Endothelial cell of umbilical vein (primary cell): ENCODE measurements around the gene REL. TPM values are rescaled to one million over a fixed set of nuclear protein-coding genes. Genes with fewer than 3 reads are reported as not detected.
A peak's percentile ranks its signal among the peaks of the same experiment; 100 is the strongest.

Experiments
- BruUV-seq: library from RNA; stranded (reverse); fragments of 400-500 nt; replicated peaks from 2 replicates; lab custom pipeline; 2021; lab: Mats Ljungman, UMichigan
- CTCF ChIA-PET: fragments of 300-600, 350-600 bp; sonication (Branson Sonifier 250); formaldehyde crosslinking; loops from one replicate; lab custom pipeline; 2021; ENCODE audit warnings: antibody characterized with exemption, inconsistent platforms; lab: Charles Lee
- POLR2A ChIA-PET: fragments of 300-600, 350-600 bp; sonication (Branson Sonifier 250); formaldehyde crosslinking; loops from one replicate; lab custom pipeline; 2021; ENCODE audit warnings: antibody characterized with exemption, inconsistent platforms; lab: Charles Lee
- DNase-seq: peaks from one replicate; pipeline ENCODE4 v3.0.0-alpha.2; 2011; ENCODE audit warnings: low read depth, low spot score
- FAIRE-seq: peaks from 2 replicates; lab custom pipeline; 2011; peaks lifted over from hg19 to GRCh38; lab: Jason Lieb, UNC
- H2AFZ ChIP-seq: 2 replicates; pipeline ENCODE4 v1.6.0; 2012; ENCODE audit warnings: low read depth, low read length, control low read depth, inconsistent platforms
- H3K27ac ChIP-seq: 2 replicates; pipeline ENCODE4 v1.5.1; 2011; ENCODE audit warnings: low read depth, mild to moderate bottlenecking, control low read depth, low read length, moderate library complexity; ENCODE audit not compliant: insufficient read depth
- H3K27me3 ChIP-seq, 2 experiments: 2 replicates each; pipeline versions ENCODE4 v1.6.0 to v1.6.1; 2011; ENCODE audit warnings: low read length in 2 of 2, mixed read lengths in 1 of 2; ENCODE audit not compliant: control insufficient read depth in 2 of 2, insufficient read depth in 2 of 2
- H3K36me3 ChIP-seq, 2 experiments: 2 replicates in 1 of 2; 3 replicates in 1 of 2; pipeline ENCODE4 v1.5.1; 2011; ENCODE audit warnings: low read length in 2 of 2, mild to moderate bottlenecking in 1 of 2, moderate library complexity in 1 of 2; ENCODE audit not compliant: control insufficient read depth in 2 of 2, insufficient read depth in 2 of 2; ENCODE audit errors: extremely low read depth in 1 of 2
- H3K4me1 ChIP-seq: 3 replicates; pipeline ENCODE4 v1.5.1; 2011; ENCODE audit warnings: mild to moderate bottlenecking, low read length; ENCODE audit not compliant: control insufficient read depth, insufficient read depth; ENCODE audit errors: extremely low read depth
- H3K4me2 ChIP-seq: 2 replicates; pipeline ENCODE4 v1.6.1; 2011; ENCODE audit warnings: low read length, control low read depth, mixed read lengths; ENCODE audit not compliant: insufficient read depth
- H3K4me3 ChIP-seq, 3 experiments: fragments of 200-600 bp in 1 of 3; sonication (generic), shearing (Covaris generic) in 1 of 3; replicated peaks in 1 of 3; 2 replicates each; pipeline ENCODE4 v1.5.1; 2011 to 2016; ENCODE audit warnings: control low read depth in 3 of 3, low read length in 3 of 3, mild to moderate bottlenecking in 2 of 3, inconsistent platforms in 1 of 3, low read depth in 1 of 3, moderate library complexity in 1 of 3; ENCODE audit not compliant: insufficient read depth in 1 of 3
- H3K79me2 ChIP-seq: 2 replicates; pipeline ENCODE4 v1.6.0; 2012; ENCODE audit warnings: low read length, inconsistent platforms; ENCODE audit not compliant: control insufficient read depth, insufficient read depth
- H3K9ac ChIP-seq: replicated peaks from 2 replicates; pipeline ENCODE3; 2011; ENCODE audit warnings: low read length, control low read depth; ENCODE audit not compliant: insufficient read depth; ENCODE audit errors: extremely low read depth
- H3K9me1 ChIP-seq: replicated peaks from 3 replicates; pipeline ENCODE4 v1.6.0; 2011; ENCODE audit warnings: mild to moderate bottlenecking, low read length; ENCODE audit not compliant: control insufficient read depth, insufficient read depth; ENCODE audit errors: extremely low read depth
- H3K9me3 ChIP-seq: replicated peaks from 2 replicates; pipeline ENCODE4 v1.5.1; 2012; ENCODE audit warnings: low read length, inconsistent platforms; ENCODE audit not compliant: control insufficient read depth, insufficient read depth
- H4K20me1 ChIP-seq: replicated peaks from 2 replicates; pipeline ENCODE3; 2011; ENCODE audit warnings: mild to moderate bottlenecking, low read length; ENCODE audit not compliant: control insufficient read depth, insufficient read depth; ENCODE audit errors: extremely low read depth
- CTCF ChIP-seq, 2 donors: IDR thresholded peaks; 1 replicate in 1 of 2; 2 replicates in 1 of 2; pipeline ENCODE4 v1.5.1; 2011; ENCODE audit warnings: low read length in 2 of 2, mild to moderate bottlenecking in 2 of 2, moderate library complexity in 2 of 2, control low read depth in 1 of 2, inconsistent platforms in 1 of 2, low read depth in 1 of 2; ENCODE audit not compliant: insufficient read depth in 1 of 2; ENCODE audit errors: extremely low read depth in 1 of 2
- EZH2 ChIP-seq: IDR thresholded peaks from 2 replicates; pipeline ENCODE4 v1.6.1; 2012; ENCODE audit warnings: borderline replicate concordance, low read depth, mild to moderate bottlenecking, moderate library complexity, low read length, inconsistent platforms; ENCODE audit not compliant: severe bottlenecking
- FOS ChIP-seq: IDR thresholded peaks from 2 replicates; pipeline ENCODE4 v1.6.1; 2011; ENCODE audit warnings: mild to moderate bottlenecking, low read length, moderate library complexity, borderline replicate concordance; ENCODE audit not compliant: insufficient read depth
- JUN ChIP-seq: IDR thresholded peaks from 2 replicates; pipeline ENCODE4 v1.6.1; 2011; ENCODE audit warnings: borderline replicate concordance, low read depth; ENCODE audit not compliant: insufficient read length, insufficient read depth
- MAX ChIP-seq: IDR thresholded peaks from 2 replicates; pipeline ENCODE4 v1.6.1; 2011; ENCODE audit not compliant: insufficient read depth, insufficient read length
- MYC ChIP-seq: IDR thresholded peaks from one replicate; pipeline ENCODE4 v1.6.1; 2011; ENCODE audit warnings: mild to moderate bottlenecking, low read depth, low read length
- POLR2A ChIP-seq: IDR thresholded peaks from 2 replicates; pipeline ENCODE4 v1.6.1; 2012; ENCODE audit warnings: low read depth, mild to moderate bottlenecking, control low read depth, low read length
- POLR2AphosphoS5 ChIP-seq: IDR thresholded peaks from 2 replicates; pipeline ENCODE4 v1.6.1; 2012; ENCODE audit warnings: low read depth, mild to moderate bottlenecking, control low read depth, low read length, moderate library complexity; ENCODE audit not compliant: insufficient read depth
- dilution Hi-C: fragments of 300-500 bp; cut with MboI; formaldehyde crosslinking; loops from one replicate; pipeline ENCODE4 v1.15.0; 2019; ENCODE audit warnings: low sequenced_read_pairs; ENCODE audit not compliant: extremely low pct_ligation_motif_present
- intact Hi-C: fragments of 100-400 bp; cut with micrococcal nuclease; formaldehyde crosslinking; loops from one replicate; pipeline ENCODE4 v1.10.0; 2022
- polyA plus RNA-seq, 4 experiments: library from polyadenylated mRNA; depleted of rRNA in 3 of 4; stranded (reverse) in 3 of 4; unstranded in 1 of 4; fragments of >200 nt; gene quantifications; 2 replicates each; pipeline versions ENCODE4 v1.2.1 to v1.2.3, GENCODE V29; 2011 to 2012; ENCODE audit warnings: missing spikeins in 1 of 4
- total RNA-seq: library from RNA; stranded (reverse); gene quantifications from 2 replicates; pipeline ENCODE4 v1.2.3, GENCODE V29; 2021

The REL gene
- total and polyA plus RNA-seq, 2 donors (not counting 3 experiments of a cell fraction or from before 2014, with no cell fraction given) = 3.5 to 12.8 TPM

- peaks cover 13 to 28% of the 10 kb centered on the region in 2 experiments for H3K27me3 ChIP-seq
- no peaks in the 10 kb centered on the region for H3K9me1 ChIP-seq
- H3K9ac ChIP-seq = no peak overlapping the region
- no peaks in the 10 kb centered on the region for H3K79me2 ChIP-seq
- FAIRE-seq (peak; percentile 55), DNase-seq (peak; percentile 17)
- H3K36me3 ChIP-seq = no peaks in the 10 kb centered on the region
- no peak overlapping the region for H3K4me2 ChIP-seq
- no peaks in the 10 kb centered on the region for H3K4me1 ChIP-seq
- CTCF ChIA-PET = interaction anchor here (1.0 to 2.2 kb wide), 5 partner anchors 11 to 160 kb away, joined by 3 to 11 read pairs (median 3); no protein-coding TSS in a partner anchor
- TF ChIP-seq CTCF (IDR thresholded peaks at IDR 0.05; ENCODE audit: extremely low read depth in 1 of 2, insufficient read depth in 1 of 2, low read depth in 1 of 2, low read length in 2 of 2) = no peak
- no peak for TF ChIP-seq POLR2A
- no peak for TF ChIP-seq MYC
- TF ChIP-seq EZH2 = no peak
- TF ChIP-seq FOS = no peak
- no peak for TF ChIP-seq MAX
- no peak for TF ChIP-seq POLR2AphosphoS5
- no peak for TF ChIP-seq JUN
- H3K27ac ChIP-seq = no peak overlapping the region
- no peaks in the 10 kb centered on the region for H3K9me3 ChIP-seq
- POLR2A ChIA-PET = interaction anchor here (0.6 kb wide), 1 partner anchor 54 kb away, joined by 3 read pairs; no protein-coding TSS in a partner anchor
- no peak overlapping the region for H3K4me3 ChIP-seq
- intact Hi-C loops (no loop called here), dilution Hi-C loops (no loop called here)
- H4K20me1 ChIP-seq = no peaks in the 10 kb centered on the region
- no TSS peak for BruUV-seq
- no peak overlapping the region for H2AFZ ChIP-seq
These were observed 42.9 kb upstream of the REL start for GRCh38 chr2:60838481-60838880.
